GM13977 (cell line): ENCODE data around the gene SIPA1L2.

ENCODE experiments used
- DNase-seq: peaks from one replicate; pipeline ENCODE4 v3.0.0; 2012; ENCODE audit warnings: low spot score
- CTCF ChIP-seq: IDR thresholded peaks from 2 replicates; pipeline ENCODE4 v1.5.1; 2012; ENCODE audit warnings: mild to moderate bottlenecking, control low read depth; ENCODE audit not compliant: insufficient read depth; ENCODE audit errors: extremely low read depth, missing control alignments
- in situ Hi-C: fragments of 300-500 bp; cut with MboI; formaldehyde crosslinking; loops from one replicate; pipeline ENCODE4 v1.12.0; 2022; ENCODE audit warnings: low sequenced_read_pairs, low pct_unique_long_range_greater_than_20kb, mixed read lengths, inconsistent platforms; ENCODE audit not compliant: unreplicated experiment

SIPA1L2 gene

GRCh38 chr1:232581932-232582331 is 48.0 kb downstream of the SIPA1L2 start:
- no peak for TF ChIP-seq CTCF
- in situ Hi-C loops, result no loop called here
- DNase-seq, result no peak
